PC-9 (cell line): ENCODE results near the gene OR6B2.

Source experiments
- CTCF ChIP-seq: fragments of 200-600 bp; sonication (generic); conservative IDR thresholded peaks from 2 replicates; pipeline ENCODE4 v1.6.1; 2017; ENCODE audit warnings: mixed run types, antibody characterized with exemption, mild to moderate bottlenecking, moderate library complexity
- EZH2 ChIP-seq: fragments of 200-600 bp; sonication (generic); IDR thresholded peaks from 2 replicates; pipeline ENCODE4 v1.8.0; 2017; ENCODE audit warnings: antibody characterized with exemption, low read depth

- TF ChIP-seq CTCF (no peak), EZH2 (no peak)
Measured at GRCh38 chr2:240077442-240077841, 47.2 kb upstream of the OR6B2 start.
